IMR-90 (cell line): Measurements from ENCODE around the gene CREB5. TPM values are rescaled to one million over a fixed set of nuclear protein-coding genes. Genes with fewer than 3 reads are reported as not detected.

Experiments used
- ATAC-seq: fragments of 200-7000 bp; cut with Tn5 transposase; 2 replicates; pipeline ENCODE4 v1.9.1; 2020; ENCODE audit warnings: low read depth, mild to moderate bottlenecking, moderate library complexity
- BruUV-seq: library from RNA; stranded (reverse); fragments of 400-500 nt; replicated peaks from 2 replicates; lab custom pipeline; 2021; lab: Mats Ljungman, UMichigan
- CTCF ChIA-PET: fragments of 300-600 bp; formaldehyde crosslinking; extraction: SDS; loops from one replicate; lab custom pipeline; 2021; ENCODE audit warnings: antibody characterized with exemption; lab: Yijun Ruan, JAX
- POLR2A ChIA-PET: fragments of 300-600 bp; sonication (Branson Sonifier 250); formaldehyde crosslinking; loops from one replicate; lab custom pipeline; 2022; ENCODE audit warnings: antibody characterized with exemption; ENCODE audit not compliant: unreplicated experiment; lab: Charles Lee
- DNase-seq: peaks from one replicate; pipeline ENCODE4 v3.0.0; 2013
- H2AFZ ChIP-seq: replicated peaks from 2 replicates; pipeline ENCODE3; 2013; ENCODE audit warnings: low read length, mild to moderate bottlenecking; ENCODE audit not compliant: poor library complexity
- H2AK5ac ChIP-seq: 2 replicates; pipeline ENCODE4 v1.6.1; 2013; ENCODE audit warnings: low read depth, low read length, inconsistent platforms
- H2AK9ac ChIP-seq: replicated peaks from 2 replicates; pipeline ENCODE3; 2013; ENCODE audit warnings: mild to moderate bottlenecking, low read depth, low read length, moderate library complexity; ENCODE audit not compliant: poor library complexity
- H2BK120ac ChIP-seq: 2 replicates; pipeline ENCODE4 v1.6.1; 2013; ENCODE audit warnings: low read depth, low read length, inconsistent platforms
- H2BK15ac ChIP-seq: 3 replicates; pipeline ENCODE4 v1.6.1; 2013; ENCODE audit warnings: low read depth, low read length, inconsistent platforms
- H2BK20ac ChIP-seq: 2 replicates; pipeline ENCODE4 v1.6.1; 2013; ENCODE audit warnings: low read depth, mild to moderate bottlenecking, inconsistent platforms, low read length, moderate library complexity
- H2BK5ac ChIP-seq: 2 replicates; pipeline ENCODE4 v1.6.1; 2013; ENCODE audit warnings: mild to moderate bottlenecking, low read depth, low read length, inconsistent platforms; ENCODE audit not compliant: poor library complexity, severe bottlenecking
- H3K14ac ChIP-seq: replicated peaks from 2 replicates; pipeline ENCODE4 v1.6.1; 2013; ENCODE audit warnings: low read depth, low read length, inconsistent platforms
- H3K18ac ChIP-seq: 2 replicates; pipeline ENCODE4 v1.6.1; 2013; ENCODE audit warnings: low read depth, low read length, control low read depth
- H3K23ac ChIP-seq: 2 replicates; pipeline ENCODE4 v1.6.1; 2013; ENCODE audit warnings: low read depth, low read length, inconsistent platforms
- H3K27ac ChIP-seq: 2 replicates; pipeline ENCODE4 v1.5.1; 2013; ENCODE audit warnings: mild to moderate bottlenecking, control low read depth, low read length; ENCODE audit not compliant: insufficient read depth
- H3K27me3 ChIP-seq: 2 replicates; pipeline ENCODE4 v1.6.1; 2013; ENCODE audit warnings: low read length; ENCODE audit not compliant: control insufficient read depth, insufficient read depth
- H3K36me3 ChIP-seq: 2 replicates; pipeline ENCODE4 v1.6.1; 2013; ENCODE audit warnings: low read length, mixed read lengths; ENCODE audit not compliant: control insufficient read depth, insufficient read depth
- H3K4ac ChIP-seq: 2 replicates; pipeline ENCODE4 v1.6.1; 2013; ENCODE audit warnings: low read depth, low read length, inconsistent platforms
- H3K4me1 ChIP-seq: 2 replicates; pipeline ENCODE4 v1.6.1; 2013; ENCODE audit warnings: low read length, mixed read lengths; ENCODE audit not compliant: control insufficient read depth, insufficient read depth
- H3K4me2 ChIP-seq: 2 replicates; pipeline ENCODE4 v1.6.1; 2013; ENCODE audit warnings: low read depth, mild to moderate bottlenecking, control low read depth, low read length, moderate library complexity
- H3K4me3 ChIP-seq: 2 replicates; pipeline ENCODE4 v1.5.1; 2013; ENCODE audit warnings: low read depth, mild to moderate bottlenecking, control low read depth, low read length, moderate library complexity; ENCODE audit not compliant: insufficient read depth
- H3K56ac ChIP-seq: 2 replicates; pipeline ENCODE4 v1.6.1; 2013; ENCODE audit warnings: low read length, inconsistent platforms; ENCODE audit not compliant: insufficient read depth; ENCODE audit errors: extremely low read depth
- H3K79me1 ChIP-seq, 2 experiments: 2 replicates each; pipeline ENCODE4 v1.6.1; 2013; ENCODE audit warnings: low read length in 2 of 2, inconsistent platforms in 1 of 2, low read depth in 1 of 2
- H3K9ac ChIP-seq: 2 replicates; pipeline ENCODE4 v1.6.1; 2013; ENCODE audit warnings: low read depth, low read length, control low read depth
- H3K9me1 ChIP-seq: 2 replicates; pipeline ENCODE4 v1.6.1; 2013; ENCODE audit warnings: low read length, inconsistent platforms; ENCODE audit not compliant: insufficient read depth
- H3K9me3 ChIP-seq: 2 replicates; pipeline ENCODE4 v1.6.1; 2013; ENCODE audit warnings: low read length; ENCODE audit not compliant: control insufficient read depth, insufficient read depth
- H4K20me1 ChIP-seq: 2 replicates; pipeline ENCODE4 v1.6.1; 2013; ENCODE audit warnings: low read length, inconsistent platforms; ENCODE audit not compliant: insufficient read depth
- H4K5ac ChIP-seq: 2 replicates; pipeline ENCODE4 v1.6.1; 2013; ENCODE audit warnings: mild to moderate bottlenecking, low read depth, low read length, control low read depth
- H4K8ac ChIP-seq, 2 experiments: 2 replicates each; pipeline ENCODE4 v1.6.1; 2013; ENCODE audit warnings: low read depth in 2 of 2, low read length in 2 of 2, control low read depth in 1 of 2, inconsistent platforms in 1 of 2
- H4K91ac ChIP-seq: 2 replicates; pipeline ENCODE4 v1.6.1; 2013; ENCODE audit warnings: low read depth, low read length, inconsistent platforms; ENCODE audit not compliant: insufficient read depth
- CEBPB ChIP-seq: IDR thresholded peaks from 2 replicates; pipeline ENCODE4 v1.6.1; 2012; ENCODE audit warnings: low read depth, low read length, improper control_type of control experiment
- MAFK ChIP-seq: IDR thresholded peaks from 2 replicates; pipeline ENCODE4 v1.6.1; 2012; ENCODE audit warnings: low read depth, low read length, improper control_type of control experiment
- MAZ ChIP-seq: IDR thresholded peaks from 2 replicates; pipeline ENCODE4 v1.6.1; 2012; ENCODE audit warnings: low read depth, mild to moderate bottlenecking, low read length, improper control_type of control experiment, moderate library complexity, borderline replicate concordance
- MXI1 ChIP-seq: IDR thresholded peaks from 2 replicates; pipeline ENCODE4 v1.6.1; 2012; ENCODE audit warnings: low read depth, mild to moderate bottlenecking, low read length, moderate library complexity, borderline replicate concordance
- POLR2A ChIP-seq: IDR thresholded peaks from 2 replicates; pipeline ENCODE4 v1.6.1; 2012; ENCODE audit warnings: mild to moderate bottlenecking, low read depth, low read length
- RAD21 ChIP-seq: IDR thresholded peaks from 2 replicates; pipeline ENCODE4 v1.6.1; 2012; ENCODE audit warnings: low read length, improper control_type of control experiment
- RCOR1 ChIP-seq: IDR thresholded peaks from 2 replicates; pipeline ENCODE4 v1.6.1; 2012; ENCODE audit warnings: mild to moderate bottlenecking, low read length, improper control_type of control experiment; ENCODE audit not compliant: insufficient replicate concordance
- RFX5 ChIP-seq: IDR thresholded peaks from 2 replicates; pipeline ENCODE4 v1.8.0; 2012; ENCODE audit warnings: low read depth, mild to moderate bottlenecking, low read length, moderate library complexity
- SMC3 ChIP-seq: fragments of 150-350 bp; IDR thresholded peaks from 2 replicates; pipeline ENCODE4 v1.6.1; 2016; ENCODE audit warnings: low read depth, mild to moderate bottlenecking, antibody characterized with exemption, low read length, moderate library complexity
- WGBS, 2 experiments: methylation state at CpG; one replicate each; pipeline versions ENCODE4 v1.1.5 to v1.1.7; 2013; ENCODE audit warnings: missing lambda C conversion rate in 2 of 2; ENCODE audit not compliant: insufficient read length in 1 of 2; ENCODE audit errors: extremely low coverage in 2 of 2; 5-methylcytosine and 5-hydroxymethylcytosine counted together
- dilution Hi-C: fragments of 300-500 bp; cut with HindIII; formaldehyde crosslinking; loops from one replicate; pipeline ENCODE4 v1.14.3; 2018; ENCODE audit warnings: low sequenced_read_pairs; ENCODE audit not compliant: unreplicated experiment
- in situ Hi-C: fragments of 300-500 bp; cut with MboI; formaldehyde crosslinking; loops from 3 replicates; pipeline ENCODE4 v1.14.3; 2019; ENCODE audit warnings: low sequenced_read_pairs, inconsistent platforms, mixed read lengths
- intact Hi-C: fragments of 100-400 bp; cut with micrococcal nuclease; formaldehyde crosslinking; loops from 2 replicates; pipeline ENCODE4 v1.10.0; 2022
- polyA plus RNA-seq, 3 experiments: library from polyadenylated mRNA; depleted of rRNA; stranded (reverse); fragments of >200 nt; gene quantifications; 2 replicates each; pipeline ENCODE4 v1.2.3, GENCODE V29; 2012; ENCODE audit warnings: low replicate concordance in 1 of 3
- total RNA-seq: library from RNA; depleted of rRNA; stranded (reverse); fragments of >200 nt; gene quantifications from 2 replicates; pipeline ENCODE4 v1.2.3, GENCODE V29; 2012
- TF ChIP-seq, protein P1 (sequence below): conservative IDR thresholded peaks from 2 replicates; pipeline ENCODE4 v1.5.1; 2012; ENCODE audit warnings: mild to moderate bottlenecking, low read depth, low read length, improper control_type of control experiment
- TF ChIP-seq, protein P2 (sequence below): fragments of 150-350 bp; IDR thresholded peaks from 2 replicates; pipeline ENCODE4 v1.6.1; 2017; ENCODE audit warnings: mild to moderate bottlenecking, antibody characterized with exemption, low read length, low read depth
- TF ChIP-seq, protein P3 (sequence below): fragments of 150-350 bp; IDR thresholded peaks from 2 replicates; pipeline ENCODE4 v1.6.1; 2016; ENCODE audit warnings: low read depth, mild to moderate bottlenecking, low read length, moderate library complexity, borderline replicate concordance

CREB5 gene
- total and polyA plus RNA-seq, 2 of the 4 experiments (the other 2 are of a cell fraction): 7.3 to 13.1 TPM

GRCh38 chr7:28804157-28804556 is 391.8 kb downstream of the CREB5 start:
- no peak overlapping the region for H3K14ac ChIP-seq
- no peak for DNase-seq
- no peaks in the 10 kb centered on the region for H3K27me3 ChIP-seq
- dilution Hi-C loops: no loop called here
- no peak overlapping the region for H2BK120ac ChIP-seq
- H4K20me1 ChIP-seq: no peaks in the 10 kb centered on the region
- no peak overlapping the region for H4K91ac ChIP-seq
- no peak overlapping the region for H3K9ac ChIP-seq
- no peak overlapping the region for H2AFZ ChIP-seq
- no TSS peak for BruUV-seq
- POLR2A ChIA-PET: no interaction called here
- H3K9me1 ChIP-seq: no peaks in the 10 kb centered on the region; the same call in 1 of the 2 replicates
- H3K56ac ChIP-seq: no peak overlapping the region
- CTCF ChIA-PET: interaction anchor here (1.2 kb wide), 1 partner anchor 20 kb away, joined by 3 read pairs; no protein-coding TSS in a partner anchor
- intact Hi-C loops: no loop called here
- 96% methylated on average over 5 of the region's 8 CpGs; no CpG with 5 or more reads in 1 of the 2 experiments for WGBS, 2 experiments
- H3K4me2 ChIP-seq: no peak overlapping the region
- no peaks in the 10 kb centered on the region for H3K79me1 ChIP-seq
- H3K4me1 ChIP-seq: peaks cover 4% of the 10 kb centered on the region; the same call in 1 of the 2 replicates
- H3K18ac ChIP-seq: no peak overlapping the region
- H3K23ac ChIP-seq: no peak overlapping the region
- no peak overlapping the region for H2BK15ac ChIP-seq
- H2AK9ac ChIP-seq: no peak overlapping the region
- no peak overlapping the region for H2AK5ac ChIP-seq
- TF ChIP-seq CEBPB (no peak), SMC3 (no peak), RFX5 (no peak), MAZ (no peak), POLR2A (no peak), RAD21 (no peak), RCOR1 (no peak), MXI1 (no peak), MAFK (no peak)
- TF ChIP-seq, protein P1, sequence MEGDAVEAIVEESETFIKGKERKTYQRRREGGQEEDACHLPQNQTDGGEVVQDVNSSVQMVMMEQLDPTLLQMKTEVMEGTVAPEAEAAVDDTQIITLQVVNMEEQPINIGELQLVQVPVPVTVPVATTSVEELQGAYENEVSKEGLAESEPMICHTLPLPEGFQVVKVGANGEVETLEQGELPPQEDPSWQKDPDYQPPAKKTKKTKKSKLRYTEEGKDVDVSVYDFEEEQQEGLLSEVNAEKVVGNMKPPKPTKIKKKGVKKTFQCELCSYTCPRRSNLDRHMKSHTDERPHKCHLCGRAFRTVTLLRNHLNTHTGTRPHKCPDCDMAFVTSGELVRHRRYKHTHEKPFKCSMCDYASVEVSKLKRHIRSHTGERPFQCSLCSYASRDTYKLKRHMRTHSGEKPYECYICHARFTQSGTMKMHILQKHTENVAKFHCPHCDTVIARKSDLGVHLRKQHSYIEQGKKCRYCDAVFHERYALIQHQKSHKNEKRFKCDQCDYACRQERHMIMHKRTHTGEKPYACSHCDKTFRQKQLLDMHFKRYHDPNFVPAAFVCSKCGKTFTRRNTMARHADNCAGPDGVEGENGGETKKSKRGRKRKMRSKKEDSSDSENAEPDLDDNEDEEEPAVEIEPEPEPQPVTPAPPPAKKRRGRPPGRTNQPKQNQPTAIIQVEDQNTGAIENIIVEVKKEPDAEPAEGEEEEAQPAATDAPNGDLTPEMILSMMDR: no peak
- TF ChIP-seq, protein P2, sequence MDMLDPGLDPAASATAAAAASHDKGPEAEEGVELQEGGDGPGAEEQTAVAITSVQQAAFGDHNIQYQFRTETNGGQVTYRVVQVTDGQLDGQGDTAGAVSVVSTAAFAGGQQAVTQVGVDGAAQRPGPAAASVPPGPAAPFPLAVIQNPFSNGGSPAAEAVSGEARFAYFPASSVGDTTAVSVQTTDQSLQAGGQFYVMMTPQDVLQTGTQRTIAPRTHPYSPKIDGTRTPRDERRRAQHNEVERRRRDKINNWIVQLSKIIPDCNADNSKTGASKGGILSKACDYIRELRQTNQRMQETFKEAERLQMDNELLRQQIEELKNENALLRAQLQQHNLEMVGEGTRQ: no peak
- TF ChIP-seq, protein P3, sequence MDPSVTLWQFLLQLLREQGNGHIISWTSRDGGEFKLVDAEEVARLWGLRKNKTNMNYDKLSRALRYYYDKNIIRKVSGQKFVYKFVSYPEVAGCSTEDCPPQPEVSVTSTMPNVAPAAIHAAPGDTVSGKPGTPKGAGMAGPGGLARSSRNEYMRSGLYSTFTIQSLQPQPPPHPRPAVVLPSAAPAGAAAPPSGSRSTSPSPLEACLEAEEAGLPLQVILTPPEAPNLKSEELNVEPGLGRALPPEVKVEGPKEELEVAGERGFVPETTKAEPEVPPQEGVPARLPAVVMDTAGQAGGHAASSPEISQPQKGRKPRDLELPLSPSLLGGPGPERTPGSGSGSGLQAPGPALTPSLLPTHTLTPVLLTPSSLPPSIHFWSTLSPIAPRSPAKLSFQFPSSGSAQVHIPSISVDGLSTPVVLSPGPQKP: no peak
- in situ Hi-C loops: no loop called here
- H3K4me3 ChIP-seq: no peak overlapping the region
- no peaks in the 10 kb centered on the region for H3K9me3 ChIP-seq
- H4K5ac ChIP-seq: no peak overlapping the region
- no peak overlapping the region for H2BK20ac ChIP-seq
- peaks cover 8% of the 10 kb centered on the region; the same call in 1 of the 2 replicates for H3K36me3 ChIP-seq
- no peak for ATAC-seq
- no peak overlapping the region for H3K27ac ChIP-seq
- no peak overlapping the region for H4K8ac ChIP-seq
- H2BK5ac ChIP-seq: no peak overlapping the region
- no peak overlapping the region for H3K4ac ChIP-seq
